H1 (cell line): ENCODE measurements around the gene AMOTL2. TPM values are rescaled to one million over a fixed set of nuclear protein-coding genes. Genes with fewer than 3 reads are reported as not detected.

Experiments
- CTCF ChIA-PET: fragments of 300-600 bp; sonication (Branson Sonifier 250); formaldehyde crosslinking; loops from one replicate; lab custom pipeline; 2021; ENCODE audit not compliant: partially characterized antibody; lab: Charles Lee
- POLR2A ChIA-PET: fragments of 300-600 bp; sonication (Branson Sonifier 250); formaldehyde crosslinking; loops from one replicate; lab custom pipeline; 2021; ENCODE audit warnings: inconsistent platforms; ENCODE audit not compliant: partially characterized antibody; lab: Charles Lee
- DNase-seq, 2 experiments: peaks; one replicate each; pipeline versions ENCODE4 v3.0.0 to v3.0.0-alpha.2; 2010 to 2022; ENCODE audit warnings: low spot score in 2 of 2, low read depth in 1 of 2, mixed read lengths in 1 of 2
- FAIRE-seq: peaks from 2 replicates; lab custom pipeline; 2011; peaks lifted over from hg19 to GRCh38; lab: Jason Lieb, UNC
- H2AFZ ChIP-seq: 2 replicates; pipeline ENCODE4 v1.8.1; 2012; ENCODE audit warnings: low read length, inconsistent platforms
- H2AK5ac ChIP-seq: 2 replicates; pipeline ENCODE4 v1.6.1; 2013; ENCODE audit warnings: low read depth, low read length
- H2BK120ac ChIP-seq: replicated peaks from 2 replicates; pipeline ENCODE3; 2013; ENCODE audit warnings: low read depth, low read length, inconsistent platforms
- H2BK12ac ChIP-seq: 2 replicates; pipeline ENCODE4 v1.6.1; 2013; ENCODE audit warnings: low read depth, low read length
- H2BK15ac ChIP-seq: 2 replicates; pipeline ENCODE4 v1.6.1; 2013; ENCODE audit warnings: low read length
- H2BK20ac ChIP-seq: 2 replicates; pipeline ENCODE4 v1.6.1; 2013; ENCODE audit warnings: low read length
- H2BK5ac ChIP-seq: 2 replicates; pipeline ENCODE4 v1.6.1; 2013; ENCODE audit warnings: low read depth, low read length
- H3K14ac ChIP-seq: 2 replicates; pipeline ENCODE4 v1.6.1; 2013; ENCODE audit warnings: inconsistent platforms; ENCODE audit not compliant: insufficient read length
- H3K18ac ChIP-seq: 2 replicates; pipeline ENCODE4 v1.6.1; 2013; ENCODE audit warnings: low read length; ENCODE audit errors: extremely low read depth
- H3K23ac ChIP-seq: 2 replicates; pipeline ENCODE4 v1.6.1; 2013; ENCODE audit warnings: inconsistent platforms; ENCODE audit not compliant: insufficient read length
- H3K23me2 ChIP-seq: 2 replicates; pipeline ENCODE4 v1.6.1; 2013; ENCODE audit warnings: low read depth, low read length
- H3K27ac ChIP-seq: 2 replicates; pipeline ENCODE4 v1.6.1; 2011; ENCODE audit warnings: low read depth, low read length, inconsistent platforms
- H3K27me3 ChIP-seq, 4 experiments: replicated peaks in 1 of 4; 1 replicate in 1 of 4; 2 replicates in 3 of 4; pipeline versions ENCODE4 v1.6.1 to v1.8.1; 2011 to 2013; ENCODE audit warnings: low read length in 3 of 4, mild to moderate bottlenecking in 3 of 4, inconsistent platforms in 2 of 4, mixed read lengths in 2 of 4, moderate library complexity in 1 of 4; ENCODE audit not compliant: control insufficient read depth in 3 of 4, insufficient read depth in 3 of 4; ENCODE audit errors: extremely low read depth in 1 of 4
- H3K36me3 ChIP-seq, 4 experiments: 2 replicates each; pipeline versions ENCODE4 v1.6.1 to v1.8.1; 2011 to 2013; ENCODE audit warnings: mild to moderate bottlenecking in 4 of 4, low read length in 3 of 4, moderate library complexity in 2 of 4, control low read depth in 1 of 4, inconsistent platforms in 1 of 4; ENCODE audit not compliant: insufficient read depth in 4 of 4, control insufficient read depth in 2 of 4
- H3K4ac ChIP-seq: replicated peaks from 2 replicates; pipeline ENCODE3; 2013; ENCODE audit warnings: low read length, low read depth, mixed read lengths, inconsistent platforms; ENCODE audit not compliant: insufficient read length
- H3K4me1 ChIP-seq, 4 experiments: replicated peaks in 1 of 4; 1 replicate in 1 of 4; 2 replicates in 3 of 4; pipeline versions ENCODE4 v1.6.1 to v1.8.1; 2011 to 2013; ENCODE audit warnings: low read length in 3 of 4, inconsistent platforms in 2 of 4, mixed read lengths in 1 of 4; ENCODE audit not compliant: insufficient read depth in 4 of 4, control insufficient read depth in 3 of 4
- H3K4me2 ChIP-seq, 2 experiments: 2 replicates each; pipeline versions ENCODE4 v1.6.1 to v1.8.1; 2011 to 2013; ENCODE audit warnings: low read depth in 2 of 2, low read length in 2 of 2, control low read depth in 1 of 2, inconsistent platforms in 1 of 2, mild to moderate bottlenecking in 1 of 2; ENCODE audit not compliant: insufficient read depth in 1 of 2
- H3K4me3 ChIP-seq, 4 experiments: fragments of 200-600, 300-600 bp in 1 of 4; sonication (generic), shearing (Covaris generic), sonication (Bioruptor Twin) in 1 of 4; 2 replicates each; pipeline versions ENCODE4 v1.5.1 to v1.8.1; 2011 to 2016; ENCODE audit warnings: low read length in 4 of 4, low read depth in 3 of 4, control low read depth in 2 of 4, inconsistent platforms in 2 of 4, mild to moderate bottlenecking in 2 of 4, mixed read lengths in 1 of 4, moderate library complexity in 1 of 4; ENCODE audit not compliant: insufficient read depth in 2 of 4; ENCODE audit errors: extremely low read depth in 1 of 4
- H3K56ac ChIP-seq: replicated peaks from 2 replicates; pipeline ENCODE3; 2013; ENCODE audit warnings: low read depth, mild to moderate bottlenecking, mixed read lengths, low read length, inconsistent platforms; ENCODE audit not compliant: insufficient read length
- H3K79me1 ChIP-seq: 2 replicates; pipeline ENCODE4 v1.6.1; 2013; ENCODE audit warnings: low read depth, low read length, control low read depth
- H3K79me2 ChIP-seq, 2 experiments: 2 replicates each; pipeline versions ENCODE4 v1.6.1 to v1.8.1; 2012 to 2013; ENCODE audit warnings: low read length in 2 of 2, mild to moderate bottlenecking in 2 of 2, inconsistent platforms in 1 of 2; ENCODE audit not compliant: insufficient read depth in 2 of 2, control insufficient read depth in 1 of 2
- H3K9ac ChIP-seq, 4 experiments: replicated peaks in 1 of 4; 1 replicate in 1 of 4; 2 replicates in 3 of 4; pipeline versions ENCODE4 v1.6.1 to v1.8.1; 2011 to 2013; ENCODE audit warnings: low read depth in 3 of 4, low read length in 3 of 4, control low read depth in 2 of 4, mild to moderate bottlenecking in 2 of 4, moderate library complexity in 2 of 4, inconsistent platforms in 1 of 4; ENCODE audit errors: extremely low read depth in 1 of 4
- H3K9me3 ChIP-seq, 2 experiments: 2 replicates each; pipeline versions ENCODE4 v1.6.1 to v1.8.1; 2012 to 2013; ENCODE audit warnings: mild to moderate bottlenecking in 2 of 2, moderate library complexity in 2 of 2, control low read depth in 1 of 2, inconsistent platforms in 1 of 2, low read depth in 1 of 2, low read length in 1 of 2, mixed read lengths in 1 of 2; ENCODE audit not compliant: insufficient read depth in 2 of 2
- H4K20me1 ChIP-seq, 2 experiments: replicated peaks in 1 of 2; 2 replicates each; pipeline versions ENCODE3 to v1.8.1; 2011 to 2013; ENCODE audit warnings: inconsistent platforms in 2 of 2, low read length in 2 of 2, mild to moderate bottlenecking in 1 of 2; ENCODE audit not compliant: insufficient read depth in 2 of 2, control insufficient read depth in 1 of 2
- H4K5ac ChIP-seq: 2 replicates; pipeline ENCODE4 v1.6.1; 2013; ENCODE audit warnings: low read length, low read depth, mixed read lengths, inconsistent platforms; ENCODE audit not compliant: insufficient read length
- H4K8ac ChIP-seq: 2 replicates; pipeline ENCODE4 v1.8.0; 2013; ENCODE audit warnings: mild to moderate bottlenecking, moderate library complexity, low read length, inconsistent platforms; ENCODE audit not compliant: insufficient read depth; ENCODE audit errors: extremely low read depth
- H4K91ac ChIP-seq: replicated peaks from 2 replicates; pipeline ENCODE3; 2013; ENCODE audit warnings: low read length, mixed read lengths, inconsistent platforms; ENCODE audit not compliant: insufficient read length
- CHD1 ChIP-seq: IDR thresholded peaks from 2 replicates; pipeline ENCODE4 v1.6.1; 2012; ENCODE audit warnings: low read depth, low read length, improper control_type of control experiment
- E2F6 ChIP-seq: IDR thresholded peaks from 2 replicates; pipeline ENCODE4 v1.6.1; 2012; ENCODE audit warnings: inconsistent platforms
- EGR1 ChIP-seq: IDR thresholded peaks from 2 replicates; pipeline ENCODE4 v1.6.1; 2011; ENCODE audit warnings: low read depth, low read length, borderline replicate concordance
- KDM1A ChIP-seq: fragments of 200-600, 300-600 bp; sonication (generic); IDR thresholded peaks from 2 replicates; pipeline ENCODE4 v1.7.1; 2016; ENCODE audit warnings: mild to moderate bottlenecking, low read length, borderline replicate concordance
- KDM5A ChIP-seq: fragments of 200-600 bp; IDR thresholded peaks from 2 replicates; pipeline ENCODE4 v1.7.1; 2012; ENCODE audit warnings: mild to moderate bottlenecking, low read length, inconsistent platforms, mixed read lengths
- PHF8 ChIP-seq: fragments of 200-600 bp; sonication (generic); conservative IDR thresholded peaks from 2 replicates; pipeline ENCODE4 v1.7.1; 2012; ENCODE audit warnings: low read depth, mild to moderate bottlenecking, inconsistent platforms, low read length, moderate library complexity
- RAD21 ChIP-seq, 2 experiments: IDR thresholded peaks in 1 of 2; conservative IDR thresholded peaks in 1 of 2; 2 replicates each; pipeline ENCODE4 v1.6.1; 2011; ENCODE audit warnings: low read depth in 2 of 2, low read length in 2 of 2, improper control_type of control experiment in 1 of 2, inconsistent platforms in 1 of 2, mild to moderate bottlenecking in 1 of 2, moderate library complexity in 1 of 2
- RBBP5 ChIP-seq: IDR thresholded peaks from 2 replicates; pipeline ENCODE4 v1.7.1; 2012; ENCODE audit warnings: low read depth, mild to moderate bottlenecking, inconsistent platforms, low read length, moderate library complexity, borderline replicate concordance
- RFX5 ChIP-seq: IDR thresholded peaks from 2 replicates; pipeline ENCODE4 v1.6.1; 2011; ENCODE audit warnings: low read depth, low read length, improper control_type of control experiment, borderline replicate concordance
- SP4 ChIP-seq: IDR thresholded peaks from 2 replicates; pipeline ENCODE4 v1.6.1; 2012; ENCODE audit warnings: low read length, inconsistent platforms
- USF2 ChIP-seq: IDR thresholded peaks from 2 replicates; pipeline ENCODE4 v1.6.1; 2011; ENCODE audit warnings: low read length, improper control_type of control experiment
- ZNF274 ChIP-seq: IDR thresholded peaks from 2 replicates; pipeline ENCODE4 v1.7.0; 2012; ENCODE audit warnings: low read length, borderline replicate concordance; ENCODE audit errors: extremely low read depth
- WGBS, 2 experiments: shearing (Covaris generic) in 1 of 2; methylation state at CpG; one replicate each; pipeline versions ENCODE4 v1.1.6 to v1.1.7; 2013 to 2015; ENCODE audit warnings: low lambda C conversion rate in 2 of 2, mixed read lengths in 2 of 2, inconsistent platforms in 1 of 2, low coverage in 1 of 2, missing lambda C conversion rate in 1 of 2; ENCODE audit not compliant: insufficient replicate concordance in 2 of 2, insufficient coverage in 1 of 2, insufficient read length in 1 of 2; ENCODE audit errors: extremely low coverage in 1 of 2, missing lambda C conversion rate in 1 of 2; 5-methylcytosine and 5-hydroxymethylcytosine counted together
- polyA plus RNA-seq, 7 experiments: library from polyadenylated mRNA; depleted of rRNA in 3 of 7; stranded (reverse) in 5 of 7; unstranded in 2 of 7; fragments of >200 nt in 5 of 7; fragments of 200-250 nt in 2 of 7; gene quantifications; 1 replicate in 5 of 7; 2 replicates in 1 of 7; 4 replicates in 1 of 7; pipeline versions ENCODE4 v1.2.1 to v1.2.3, GENCODE V29; 2011 to 2013; ENCODE audit warnings: missing spikeins in 2 of 7, mixed read lengths in 2 of 7
- total RNA-seq: library from RNA; stranded (reverse); fragmentation: NEBNext Ultra II Directional; extraction: Animal tissue kit (Norgen Biotek cat#: 25700); gene quantifications from 2 replicates; pipeline ENCODE4 v1.2.1, GENCODE V29; 2021

Gene AMOTL2
- total and polyA plus RNA-seq, 2 of the 8 experiments (the other 6 are each of a cell fraction or from before 2014, with no cell fraction given) = 19.0 to 63.7 TPM

GRCh38 chr3:134419960-134420321, 45.7 kb upstream of the AMOTL2 start:
- Histone ChIP-seq H3K4me1 (peaks cover 0 to 7% (median 5%) of the 10 kb centered on the region in 4 experiments; a peak in 4 of 7 replicates), H2BK5ac (no peak overlapping the region), H2AK5ac (no peak overlapping the region), H3K27ac (no peak overlapping the region), H3K23ac (no peak overlapping the region), H3K36me3 (no peaks in the 10 kb centered on the region), H4K5ac (no peak overlapping the region), H3K79me1 (no peaks in the 10 kb centered on the region), H3K18ac (no peak overlapping the region), H3K4me2 (no peak overlapping the region; a peak in 1 of 4 replicates), H4K8ac (peak overlapping the region; percentile 43; the same call in 1 of the 2 replicates), H2AFZ (peak overlapping the region; percentile 95; the same call in 1 of the 2 replicates), H3K4me3 (no peak overlapping the region), H3K27me3 (no peaks in the 10 kb centered on the region), H2BK120ac (no peak overlapping the region), H3K79me2 (no peaks in the 10 kb centered on the region), H4K20me1 (no peaks in the 10 kb centered on the region), H3K14ac (no peak overlapping the region), H3K9me3 (no peaks in the 10 kb centered on the region), H2BK20ac (no peak overlapping the region), H3K9ac (no peak overlapping the region), H2BK12ac (no peak overlapping the region), H3K23me2 (no peaks in the 10 kb centered on the region), H4K91ac (no peak overlapping the region), H2BK15ac (no peak overlapping the region), H3K4ac (no peak overlapping the region), H3K56ac (no peak overlapping the region)
- FAIRE-seq (no peak), DNase-seq (no peak)
- 69% methylated on average over 5 of the region's 5 CpGs; no CpG with 5 or more reads in 1 of the 2 experiments for WGBS, 2 experiments
- CTCF ChIA-PET = interaction anchor here (0.7 to 2.5 kb wide), 8 partner anchors 11 to 111 kb away, joined by 3 to 9 read pairs (median 4); no protein-coding TSS in a partner anchor
- POLR2A ChIA-PET = interaction anchor here (0.7 to 1.1 kb wide), 4 partner anchors 10 to 45 kb away, joined by 3 to 5 read pairs (median 3); no protein-coding TSS in a partner anchor
- no peak for TF ChIP-seq CHD1
- TF ChIP-seq PHF8 = no peak
- TF ChIP-seq RBBP5 = no peak
- no peak for TF ChIP-seq RAD21 (IDR thresholded peaks at IDR 0.05 in 1 of 2, conservative IDR thresholded peaks at IDR 0.05 in 1 of 2; ENCODE audit: low read depth in 2 of 2, low read length in 2 of 2)
- TF ChIP-seq USF2 = no peak
- no peak for TF ChIP-seq KDM1A
- TF ChIP-seq ZNF274 = no peak
- no peak for TF ChIP-seq EGR1
- no peak for TF ChIP-seq E2F6
- TF ChIP-seq RFX5 = no peak
- TF ChIP-seq KDM5A = no peak
- no peak for TF ChIP-seq SP4
